ENCODE data around the gene STPG3. TPM values are rescaled to one million over a fixed set of nuclear protein-coding genes. Genes with fewer than 3 reads are reported as not detected.
A peak's percentile ranks its signal among the peaks of the same experiment; 100 is the strongest.
"Not testable (repeated sequence)": the region's sequence is repeated elsewhere in the genome, so short reads cannot be mapped to it uniquely, and the experiment has no call there.

Gene STPG3
- total and polyA plus RNA-seq, 2 of the 8 experiments (the other 6 are each of a cell fraction or from before 2014, with no cell fraction given): not detected

GRCh38 chr9:137243266-137243625 is 7.8 kb upstream of the STPG3 start:
- H3K4me2 ChIP-seq (ENCODE audit: insufficient read depth in 1 of 2, low read depth in 2 of 2, low read length in 2 of 2); H2AFZ ChIP-seq (ENCODE audit: low read length); FAIRE-seq; H3K79me1 ChIP-seq (ENCODE audit: low read depth, low read length); H2BK5ac ChIP-seq (ENCODE audit: low read depth, low read length); H3K56ac ChIP-seq (replicated peaks; ENCODE audit: insufficient read length, low read depth, low read length); H3K14ac ChIP-seq (ENCODE audit: insufficient read length); H3K27ac ChIP-seq (ENCODE audit: low read depth, low read length); H2BK15ac ChIP-seq (ENCODE audit: low read length); H3K4ac ChIP-seq (replicated peaks; ENCODE audit: insufficient read length, low read depth, low read length); H3K4me3 ChIP-seq (ENCODE audit: extremely low read depth in 1 of 4, insufficient read depth in 2 of 4, low read depth in 3 of 4, low read length in 4 of 4); H3K9ac ChIP-seq (replicated peaks in 1 of 4; ENCODE audit: extremely low read depth in 1 of 4, low read depth in 3 of 4, low read length in 3 of 4); H2BK20ac ChIP-seq (ENCODE audit: low read length); H4K5ac ChIP-seq (ENCODE audit: insufficient read length, low read depth, low read length); H3K23me2 ChIP-seq (ENCODE audit: low read depth, low read length); H2AK5ac ChIP-seq (ENCODE audit: low read depth, low read length); H2BK120ac ChIP-seq (replicated peaks; ENCODE audit: low read depth, low read length); H4K91ac ChIP-seq (replicated peaks; ENCODE audit: insufficient read length, low read length); H3K23ac ChIP-seq (ENCODE audit: insufficient read length); H2BK12ac ChIP-seq (ENCODE audit: low read depth, low read length); H3K18ac ChIP-seq (ENCODE audit: extremely low read depth, low read length); DNase-seq (ENCODE audit: low read depth in 1 of 2, low spot score in 2 of 2); H4K8ac ChIP-seq (ENCODE audit: extremely low read depth, insufficient read depth, low read length); H3K9me3 ChIP-seq (ENCODE audit: insufficient read depth in 2 of 2, low read depth in 1 of 2, low read length in 1 of 2); H3K27me3 ChIP-seq (replicated peaks in 1 of 4; ENCODE audit: control insufficient read depth in 3 of 4, extremely low read depth in 1 of 4, insufficient read depth in 3 of 4, low read length in 3 of 4): not testable (repeated sequence)
- Histone ChIP-seq H3K79me2 (ENCODE audit: control insufficient read depth in 1 of 2, insufficient read depth in 2 of 2, low read length in 2 of 2) (peaks cover 0 to 20% of the 10 kb centered on the region in 2 experiments; a peak in 2 of 4 replicates), H3K36me3 (ENCODE audit: control insufficient read depth in 2 of 4, insufficient read depth in 4 of 4, low read length in 3 of 4) (peaks cover 6 to 18% (median 15%) of the 10 kb centered on the region in 4 experiments; a peak in 7 of 8 replicates), H4K20me1 (replicated peaks in 1 of 2; ENCODE audit: control insufficient read depth in 1 of 2, insufficient read depth in 2 of 2, low read length in 2 of 2) (peaks cover 17 to 23% of the 10 kb centered on the region in 2 experiments), H3K4me1 (replicated peaks in 1 of 4; ENCODE audit: control insufficient read depth in 3 of 4, insufficient read depth in 4 of 4, low read length in 3 of 4) (peaks cover 0 to 20% (median 11%) of the 10 kb centered on the region in 4 experiments; a peak in 5 of 7 replicates)
- 99% methylated on average over 18 of the region's 18 CpGs; no CpG with 5 or more reads in 1 of the 2 experiments for WGBS, 2 experiments (ENCODE audit: extremely low coverage in 1 of 2, insufficient coverage in 1 of 2, insufficient read length in 1 of 2, insufficient replicate concordance in 2 of 2, low coverage in 1 of 2, low lambda C conversion rate in 2 of 2, missing lambda C conversion rate in 1 of 2)
- POLR2A ChIA-PET (ENCODE audit: partially characterized antibody): interaction anchor here (1.1 to 69.9 kb wide), 10 partner anchors 8 to 173 kb away, joined by 3 to 1462 read pairs (median 4); partner anchors contain the start of genes ANAPC2, CYSRT1, NDOR1 and NELFB
- TF ChIP-seq SP1 (IDR thresholded peaks at IDR 0.05; ENCODE audit: low read depth, low read length) (peak; percentile 44; the same call in 1 of the 2 replicates), POLR2AphosphoS5 (IDR thresholded peaks at IDR 0.05; ENCODE audit: low read depth, low read length) (0 out of 2 replicates have a peak, but pooled peaks have one; percentile 56)
- CTCF ChIA-PET (ENCODE audit: partially characterized antibody): interaction anchor here (0.6 to 9.1 kb wide), 8 partner anchors 10 to 214 kb away, joined by 3 to 113 read pairs (median 5); partner anchors contain the start of genes CYSRT1, RNF208 and RNF224

All from H1 (cell line).